H1 (cell line): ENCODE measurements around the gene EMC6.

Source experiments
- BRCA1 ChIP-seq: IDR thresholded peaks from 2 replicates; pipeline ENCODE4 v1.6.1; 2012; ENCODE audit warnings: low read depth, low read length, improper control_type of control experiment
- CBX5 ChIP-seq: fragments of 300-800, 300-1000 bp; sonication (generic); IDR thresholded peaks from 2 replicates; pipeline ENCODE4 v1.7.1; 2016; ENCODE audit warnings: antibody characterized with exemption, low read length, low read depth
- CBX8 ChIP-seq: fragments of 300-800, 300-1000 bp; sonication (generic); IDR thresholded peaks from 2 replicates; pipeline ENCODE4 v1.7.1; 2016; ENCODE audit warnings: low read depth, low read length, borderline replicate concordance
- CTCF ChIP-seq, 3 experiments: IDR thresholded peaks; 1 replicate in 2 of 3; 2 replicates in 1 of 3; pipeline versions ENCODE4 v1.5.1 to v1.6.1; 2011; ENCODE audit warnings: low read length in 3 of 3, mild to moderate bottlenecking in 3 of 3, inconsistent platforms in 2 of 3, low read depth in 1 of 3, moderate library complexity in 1 of 3; ENCODE audit not compliant: insufficient read depth in 1 of 3; ENCODE audit errors: control extremely low read depth in 1 of 3
- EGR1 ChIP-seq: IDR thresholded peaks from 2 replicates; pipeline ENCODE4 v1.6.1; 2011; ENCODE audit warnings: low read depth, low read length, borderline replicate concordance
- EZH2 ChIP-seq: fragments of 200-600 bp; sonication (generic); IDR thresholded peaks from 2 replicates; pipeline ENCODE4 v1.7.1; 2012; ENCODE audit warnings: low read depth, mild to moderate bottlenecking, moderate library complexity, low read length, inconsistent platforms; ENCODE audit not compliant: severe bottlenecking
- POLR2A ChIP-seq, 2 experiments: IDR thresholded peaks; 1 replicate in 1 of 2; 2 replicates in 1 of 2; pipeline ENCODE4 v1.6.1; 2011; ENCODE audit warnings: low read depth in 2 of 2, low read length in 2 of 2, mild to moderate bottlenecking in 2 of 2; ENCODE audit errors: control extremely low read depth in 1 of 2
- POLR2AphosphoS5 ChIP-seq: IDR thresholded peaks from 2 replicates; pipeline ENCODE4 v1.6.1; 2011; ENCODE audit warnings: low read depth, low read length
- POU5F1 ChIP-seq: IDR thresholded peaks from 2 replicates; pipeline ENCODE4 v1.6.1; 2011; ENCODE audit warnings: low read depth, mild to moderate bottlenecking, low read length, moderate library complexity
- TAF1 ChIP-seq: IDR thresholded peaks from 2 replicates; pipeline ENCODE4 v1.6.1; 2011; ENCODE audit warnings: mild to moderate bottlenecking, low read depth, low read length
- TBP ChIP-seq: IDR thresholded peaks from 2 replicates; pipeline ENCODE4 v1.6.1; 2011; ENCODE audit warnings: low read depth, low read length, improper control_type of control experiment

- no peak for TF ChIP-seq POU5F1
- no peak for TF ChIP-seq POLR2AphosphoS5
- TF ChIP-seq CBX5 = no peak
- no peak for TF ChIP-seq BRCA1
- TF ChIP-seq POLR2A (IDR thresholded peaks at IDR 0.05; ENCODE audit: control extremely low read depth in 1 of 2, low read depth in 2 of 2, low read length in 2 of 2) = no peak
- no peak for TF ChIP-seq CTCF (IDR thresholded peaks at IDR 0.05; ENCODE audit: control extremely low read depth in 1 of 3, insufficient read depth in 1 of 3, low read depth in 1 of 3, low read length in 3 of 3)
- TF ChIP-seq TAF1 = no peak
- TF ChIP-seq TBP = no peak
- no peak for TF ChIP-seq EZH2
- no peak for TF ChIP-seq EGR1
- TF ChIP-seq CBX8 = no peak
Measured at GRCh38 chr17:3656755-3657587, 11.6 kb upstream of the EMC6 start.
